ENCODE data around the gene RBM25. TPM values are rescaled to one million over a fixed set of nuclear protein-coding genes. Genes with fewer than 3 reads are reported as not detected.

The RBM25 gene
- total and polyA plus RNA-seq, 4 donors, result 25.2 to 83.9 (median 68.6) TPM

DNA sequence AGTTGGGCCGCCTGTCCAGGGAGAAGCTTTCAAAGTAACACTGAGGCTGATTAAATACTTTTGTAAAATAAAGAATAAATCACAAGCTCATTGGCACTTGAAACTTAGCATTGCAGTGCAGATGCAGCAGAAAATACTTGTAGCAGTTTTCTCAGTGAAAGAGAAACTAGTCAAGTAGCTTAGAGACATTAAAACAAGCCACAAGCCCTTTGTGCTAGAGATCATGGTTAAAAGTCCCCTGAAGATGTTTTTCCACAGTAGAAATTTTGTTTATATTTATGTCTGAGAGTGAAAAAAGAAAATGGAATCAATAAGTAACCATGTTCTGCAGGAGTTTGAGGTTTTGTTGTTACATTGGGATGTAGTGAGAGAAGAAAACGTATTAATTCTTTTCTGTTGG, 83.9 kb downstream of the RBM25 start:
- H3K4me1 ChIP-seq (ENCODE audit: control insufficient read depth in 1 of 2, insufficient read depth in 2 of 2, low read length in 2 of 2), result peaks cover 0 to 3% of the 10 kb centered on the region in 2 donors
- DNase-seq (no peak), ATAC-seq (ENCODE audit: low FRiP score) (no peak)
- no peak overlapping the region for H3K27ac ChIP-seq (ENCODE audit: low read depth in 1 of 2, low read length in 2 of 2)
- no peaks in the 10 kb centered on the region for H3K27me3 ChIP-seq (ENCODE audit: control insufficient read depth in 1 of 2, insufficient read depth in 2 of 2, low read length in 1 of 2)
- intact Hi-C loops (cut with DNase I), result no loop called here
- H3K36me3 ChIP-seq (ENCODE audit: control insufficient read depth in 1 of 2, insufficient read depth in 2 of 2, low read length in 1 of 2), result no peaks in the 10 kb centered on the region
- H3K9me3 ChIP-seq (ENCODE audit: control insufficient read depth, low read length), result no peaks in the 10 kb centered on the region
- 70 to 74% methylated on average over 2 of the region's 2 CpGs for WGBS, 2 donors
- no peak overlapping the region for H3K4me3 ChIP-seq (ENCODE audit: low read length in 2 of 2)

GRCh38 chr14:73143003-73143402, 84.7 kb downstream of the RBM25 start:
- Histone ChIP-seq H3K4me1 (ENCODE audit: control insufficient read depth in 1 of 2, insufficient read depth in 2 of 2, low read length in 2 of 2) (no peaks in the 10 kb centered on the region), H3K27ac (ENCODE audit: low read depth in 1 of 2, low read length in 2 of 2) (no peak overlapping the region), H3K27me3 (ENCODE audit: control insufficient read depth in 1 of 2, insufficient read depth in 2 of 2, low read length in 1 of 2) (no peaks in the 10 kb centered on the region), H3K4me3 (ENCODE audit: low read length in 2 of 2) (no peak overlapping the region), H3K36me3 (ENCODE audit: control insufficient read depth in 1 of 2, insufficient read depth in 2 of 2, low read length in 1 of 2) (peaks cover 0 to 1% of the 10 kb centered on the region in 2 donors), H3K9me3 (ENCODE audit: control insufficient read depth, low read length) (no peaks in the 10 kb centered on the region)
- ATAC-seq (ENCODE audit: low FRiP score) (no peak), DNase-seq (no peak)
- intact Hi-C loops (cut with DNase I), result no loop called here
- 88 to 90% methylated on average over 5 of the region's 5 CpGs for WGBS, 2 donors

DNA sequence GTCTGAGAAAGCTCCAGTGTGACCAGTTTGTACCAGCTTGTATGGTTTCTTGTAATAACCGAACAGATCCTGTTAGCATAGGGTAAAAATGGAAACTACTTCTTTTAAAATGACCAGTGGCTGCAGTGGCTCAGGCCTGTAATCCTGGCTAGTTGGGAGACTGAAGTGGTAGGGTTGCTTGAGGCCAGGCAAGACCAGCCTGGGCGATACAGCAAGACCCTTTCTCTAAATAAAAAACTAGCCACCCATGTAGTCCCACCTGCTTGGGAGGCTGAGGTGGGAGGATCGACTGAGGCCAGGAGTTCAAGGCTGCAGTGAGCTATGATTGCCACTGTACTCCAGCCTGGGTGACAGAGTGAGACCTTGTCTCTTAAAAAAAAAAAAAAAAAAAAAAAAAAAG, 85.3 kb downstream of the RBM25 start:
- Histone ChIP-seq H3K9me3 (ENCODE audit: control insufficient read depth, low read length) (no peaks in the 10 kb centered on the region), H3K36me3 (ENCODE audit: control insufficient read depth in 1 of 2, insufficient read depth in 2 of 2, low read length in 1 of 2) (peaks cover 0 to 3% of the 10 kb centered on the region in 2 donors), H3K27me3 (ENCODE audit: control insufficient read depth in 1 of 2, insufficient read depth in 2 of 2, low read length in 1 of 2) (no peaks in the 10 kb centered on the region), H3K4me1 (ENCODE audit: control insufficient read depth in 1 of 2, insufficient read depth in 2 of 2, low read length in 2 of 2) (no peaks in the 10 kb centered on the region), H3K4me3 (ENCODE audit: low read length in 2 of 2) (no peak overlapping the region), H3K27ac (ENCODE audit: low read depth in 1 of 2, low read length in 2 of 2) (no peak overlapping the region)
- WGBS, 2 donors, result 92% methylated on average over 3 of the region's 3 CpGs
- intact Hi-C loops (cut with DNase I), result no loop called here
- ATAC-seq (ENCODE audit: low FRiP score), result no peak
- DNase-seq, result no peak

- no peak for ATAC-seq (ENCODE audit: low FRiP score)
- Histone ChIP-seq H3K36me3 (ENCODE audit: control insufficient read depth in 1 of 2, insufficient read depth in 2 of 2, low read length in 1 of 2) (peaks cover 0 to 6% of the 10 kb centered on the region in 2 donors), H3K27me3 (ENCODE audit: control insufficient read depth in 1 of 2, insufficient read depth in 2 of 2, low read length in 1 of 2) (no peaks in the 10 kb centered on the region), H3K4me1 (ENCODE audit: control insufficient read depth in 1 of 2, insufficient read depth in 2 of 2, low read length in 2 of 2) (no peaks in the 10 kb centered on the region), H3K27ac (ENCODE audit: low read depth in 1 of 2, low read length in 2 of 2) (no peak overlapping the region), H3K9me3 (ENCODE audit: control insufficient read depth, low read length) (no peaks in the 10 kb centered on the region), H3K4me3 (ENCODE audit: low read length in 2 of 2) (no peak overlapping the region)
- WGBS, 2 donors, result 85% methylated on average over 3 of the region's 3 CpGs
- intact Hi-C loops (cut with DNase I), result no loop called here
- no peak for DNase-seq
Measured at GRCh38 chr14:73145371-73145770, 87.0 kb downstream of the RBM25 start.

DNA sequence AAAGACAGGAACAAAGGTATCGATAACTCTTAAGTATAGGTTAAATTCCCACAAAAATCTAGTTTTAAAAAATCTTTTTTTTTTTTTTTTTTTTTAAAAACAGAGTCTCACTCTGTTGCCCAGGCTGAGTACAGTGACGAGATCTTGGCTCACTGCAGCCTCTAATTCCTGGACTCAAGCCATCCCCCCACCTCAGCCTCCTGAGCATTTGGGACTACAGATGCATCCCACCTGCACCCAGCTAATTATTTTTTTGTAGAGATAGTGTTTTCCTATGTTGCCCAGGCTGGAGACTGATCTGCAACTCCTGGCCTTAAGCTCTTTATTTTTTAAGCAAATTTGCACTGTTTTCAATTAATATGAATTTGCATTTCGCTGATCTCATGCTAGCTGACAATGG, 87.8 kb downstream of the RBM25 start:
- intact Hi-C loops (cut with DNase I), result no loop called here
- WGBS, 2 donors, result 71 to 78% methylated on average over 3 of the region's 3 CpGs
- H3K4me3 ChIP-seq (ENCODE audit: low read length in 2 of 2), result no peak overlapping the region
- peaks cover 0 to 6% of the 10 kb centered on the region in 2 donors for H3K36me3 ChIP-seq (ENCODE audit: control insufficient read depth in 1 of 2, insufficient read depth in 2 of 2, low read length in 1 of 2)
- no peaks in the 10 kb centered on the region for H3K9me3 ChIP-seq (ENCODE audit: control insufficient read depth, low read length)
- DNase-seq, result no peak
- no peaks in the 10 kb centered on the region for H3K27me3 ChIP-seq (ENCODE audit: control insufficient read depth in 1 of 2, insufficient read depth in 2 of 2, low read length in 1 of 2)
- H3K4me1 ChIP-seq (ENCODE audit: control insufficient read depth in 1 of 2, insufficient read depth in 2 of 2, low read length in 2 of 2), result no peaks in the 10 kb centered on the region
- H3K27ac ChIP-seq (ENCODE audit: low read depth in 1 of 2, low read length in 2 of 2), result no peak overlapping the region
- ATAC-seq (ENCODE audit: low FRiP score), result no peak

GRCh38 chr14:73149753-73150152, 91.4 kb downstream of the RBM25 start:
- Histone ChIP-seq H3K4me1 (ENCODE audit: control insufficient read depth in 1 of 2, insufficient read depth in 2 of 2, low read length in 2 of 2) (no peaks in the 10 kb centered on the region), H3K9me3 (ENCODE audit: control insufficient read depth, low read length) (no peaks in the 10 kb centered on the region), H3K36me3 (ENCODE audit: control insufficient read depth in 1 of 2, insufficient read depth in 2 of 2, low read length in 1 of 2) (peaks cover 4 to 6% of the 10 kb centered on the region in 2 donors), H3K27me3 (ENCODE audit: control insufficient read depth in 1 of 2, insufficient read depth in 2 of 2, low read length in 1 of 2) (no peaks in the 10 kb centered on the region), H3K4me3 (ENCODE audit: low read length in 2 of 2) (no peak overlapping the region), H3K27ac (ENCODE audit: low read depth in 1 of 2, low read length in 2 of 2) (no peak overlapping the region)
- intact Hi-C loops (cut with DNase I), result no loop called here
- no peak for ATAC-seq (ENCODE audit: low FRiP score)
- 65 to 91% methylated on average over 2 of the region's 2 CpGs for WGBS, 2 donors
- DNase-seq, result no peak

- ATAC-seq (ENCODE audit: low FRiP score), result peak; percentile 72
Measured at GRCh38 chr14:73153272-73153671, 94.9 kb downstream of the RBM25 start.

GRCh38 chr14:73162251-73162650, 103.9 kb downstream of the RBM25 start:
- no peaks in the 10 kb centered on the region for H3K4me1 ChIP-seq (ENCODE audit: control insufficient read depth in 1 of 2, insufficient read depth in 2 of 2, low read length in 2 of 2)
- WGBS, 2 donors, result 90 to 91% methylated on average over 11 of the region's 11 CpGs
- no peaks in the 10 kb centered on the region for H3K27me3 ChIP-seq (ENCODE audit: control insufficient read depth in 1 of 2, insufficient read depth in 2 of 2, low read length in 1 of 2)
- no peak overlapping the region for H3K4me3 ChIP-seq (ENCODE audit: low read length in 2 of 2)
- DNase-seq, result no peak
- peaks cover 2 to 3% of the 10 kb centered on the region in 2 donors for H3K36me3 ChIP-seq (ENCODE audit: control insufficient read depth in 1 of 2, insufficient read depth in 2 of 2, low read length in 1 of 2)
- ATAC-seq (ENCODE audit: low FRiP score), result no peak
- H3K9me3 ChIP-seq (ENCODE audit: control insufficient read depth, low read length), result no peaks in the 10 kb centered on the region
- intact Hi-C loops (cut with DNase I), result no loop called here
- no peak overlapping the region for H3K27ac ChIP-seq (ENCODE audit: low read depth in 1 of 2, low read length in 2 of 2)

More at GRCh38 chr14:73153272-73153671, 94.9 kb downstream of the RBM25 start:
- no peak overlapping the region for H3K4me3 ChIP-seq (ENCODE audit: low read length in 2 of 2)
- H3K27ac ChIP-seq (ENCODE audit: low read depth in 1 of 2, low read length in 2 of 2), result no peak overlapping the region
- intact Hi-C loops (cut with DNase I), result no loop called here
- H3K4me1 ChIP-seq (ENCODE audit: control insufficient read depth in 1 of 2, insufficient read depth in 2 of 2, low read length in 2 of 2), result no peaks in the 10 kb centered on the region
- peaks cover 4 to 5% of the 10 kb centered on the region in 2 donors for H3K36me3 ChIP-seq (ENCODE audit: control insufficient read depth in 1 of 2, insufficient read depth in 2 of 2, low read length in 1 of 2)
- no peaks in the 10 kb centered on the region for H3K27me3 ChIP-seq (ENCODE audit: control insufficient read depth in 1 of 2, insufficient read depth in 2 of 2, low read length in 1 of 2)
- DNase-seq, result no peak
- no peaks in the 10 kb centered on the region for H3K9me3 ChIP-seq (ENCODE audit: control insufficient read depth, low read length)

DNA sequence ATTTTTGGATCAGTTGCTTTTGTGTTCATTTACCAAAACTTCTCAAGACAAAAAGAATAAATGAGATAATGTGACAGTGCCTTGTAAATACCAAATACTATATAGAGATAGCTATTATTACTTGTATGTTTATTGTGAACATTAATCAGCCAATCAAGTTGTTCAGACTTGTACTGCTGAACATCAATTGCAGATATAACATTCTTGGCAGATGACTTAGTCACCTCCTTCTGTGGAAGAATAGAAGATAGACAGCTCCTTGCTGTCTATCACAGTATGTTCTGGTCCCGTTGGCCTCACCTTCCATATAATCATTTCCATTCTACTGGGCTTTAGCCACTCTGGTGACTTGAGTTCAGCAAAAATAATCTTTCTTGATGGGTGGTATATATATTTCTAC, 108.1 kb downstream of the RBM25 start:
- no peaks in the 10 kb centered on the region for H3K4me1 ChIP-seq (ENCODE audit: control insufficient read depth in 1 of 2, insufficient read depth in 2 of 2, low read length in 2 of 2)
- no peaks in the 10 kb centered on the region for H3K9me3 ChIP-seq (ENCODE audit: control insufficient read depth, low read length)
- H3K4me3 ChIP-seq (ENCODE audit: low read length in 2 of 2), result no peak overlapping the region
- H3K36me3 ChIP-seq (ENCODE audit: control insufficient read depth in 1 of 2, insufficient read depth in 2 of 2, low read length in 1 of 2), result peaks cover 6 to 15% of the 10 kb centered on the region in 2 donors
- intact Hi-C loops (cut with DNase I), result no loop called here
- no peak for ATAC-seq (ENCODE audit: low FRiP score)
- H3K27ac ChIP-seq (ENCODE audit: low read depth in 1 of 2, low read length in 2 of 2), result no peak overlapping the region
- no peaks in the 10 kb centered on the region for H3K27me3 ChIP-seq (ENCODE audit: control insufficient read depth in 1 of 2, insufficient read depth in 2 of 2, low read length in 1 of 2)
- 82 to 94% methylated on average over 1 of the region's 1 CpG for WGBS, 2 donors
- DNase-seq, result no peak

All from aorta (tissue), 5 donors.